ENCODE results near the gene SORBS1. TPM values are rescaled to one million over a fixed set of nuclear protein-coding genes. Genes with fewer than 3 reads are reported as not detected.

Gene SORBS1
- total and polyA plus RNA-seq, 3 donors from 2014 or later, result 34.4 to 46.6 (median 38.8) TPM

DNA sequence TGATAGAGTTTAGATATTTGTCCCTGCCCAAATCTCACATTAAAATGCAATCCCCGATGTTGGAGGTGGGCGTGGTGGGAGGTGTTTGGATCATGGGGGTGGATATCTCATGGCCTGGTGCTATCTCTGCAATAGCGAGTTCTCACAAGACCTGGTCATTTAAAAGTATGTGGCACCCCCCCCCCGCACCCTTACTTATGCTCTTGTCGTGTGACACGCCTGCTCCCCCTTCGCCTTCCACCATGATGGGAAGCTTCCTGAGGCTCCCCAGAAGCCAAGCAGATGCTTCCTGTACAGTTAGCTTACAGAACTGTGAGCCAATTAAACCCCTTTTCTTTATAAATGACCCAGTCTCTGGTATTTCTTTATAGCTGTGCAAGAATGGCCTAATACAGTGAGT is 118.8 kb downstream of the SORBS1 start:
- no peak for DNase-seq
- intact Hi-C loops (cut with DNase I; ENCODE audit: low total_unique reads), result loop anchor here (5.0 kb wide), 1 partner anchor 35 kb away; no protein-coding TSS in a partner anchor

DNA sequence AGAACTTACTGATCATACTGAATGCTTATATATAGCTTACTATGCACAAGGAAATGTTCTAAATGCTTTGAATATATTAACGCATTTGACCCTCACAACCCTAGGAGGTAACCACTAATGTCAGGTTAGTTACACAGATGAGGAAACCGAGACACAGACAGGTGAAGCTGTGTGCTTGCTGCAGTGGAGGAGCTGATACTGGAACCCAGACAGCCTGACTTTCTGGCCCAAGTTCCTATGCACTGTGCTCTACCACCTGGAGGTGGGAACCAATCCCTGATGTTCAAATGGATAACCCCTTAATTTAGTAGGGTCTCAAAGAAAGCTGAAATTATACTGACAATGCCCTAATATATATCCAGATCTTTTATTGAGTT is 119.6 kb downstream of the SORBS1 start:
- intact Hi-C loops (cut with DNase I; ENCODE audit: low total_unique reads), result loop anchor here (5.0 kb wide), 1 partner anchor 36 kb away; no protein-coding TSS in a partner anchor
- TF ChIP-seq POLR2A (IDR thresholded peaks at IDR 0.05), result no peak
- TF ChIP-seq, protein P1, sequence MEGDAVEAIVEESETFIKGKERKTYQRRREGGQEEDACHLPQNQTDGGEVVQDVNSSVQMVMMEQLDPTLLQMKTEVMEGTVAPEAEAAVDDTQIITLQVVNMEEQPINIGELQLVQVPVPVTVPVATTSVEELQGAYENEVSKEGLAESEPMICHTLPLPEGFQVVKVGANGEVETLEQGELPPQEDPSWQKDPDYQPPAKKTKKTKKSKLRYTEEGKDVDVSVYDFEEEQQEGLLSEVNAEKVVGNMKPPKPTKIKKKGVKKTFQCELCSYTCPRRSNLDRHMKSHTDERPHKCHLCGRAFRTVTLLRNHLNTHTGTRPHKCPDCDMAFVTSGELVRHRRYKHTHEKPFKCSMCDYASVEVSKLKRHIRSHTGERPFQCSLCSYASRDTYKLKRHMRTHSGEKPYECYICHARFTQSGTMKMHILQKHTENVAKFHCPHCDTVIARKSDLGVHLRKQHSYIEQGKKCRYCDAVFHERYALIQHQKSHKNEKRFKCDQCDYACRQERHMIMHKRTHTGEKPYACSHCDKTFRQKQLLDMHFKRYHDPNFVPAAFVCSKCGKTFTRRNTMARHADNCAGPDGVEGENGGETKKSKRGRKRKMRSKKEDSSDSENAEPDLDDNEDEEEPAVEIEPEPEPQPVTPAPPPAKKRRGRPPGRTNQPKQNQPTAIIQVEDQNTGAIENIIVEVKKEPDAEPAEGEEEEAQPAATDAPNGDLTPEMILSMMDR (IDR thresholded peaks at IDR 0.05), result no peak
- no peaks in the 10 kb centered on the region for H3K27me3 ChIP-seq
- H3K9me3 ChIP-seq, result no peaks in the 10 kb centered on the region
- H3K4me3 ChIP-seq, result no peak overlapping the region
- no peak overlapping the region for H3K27ac ChIP-seq
- no peak for DNase-seq
- no peaks in the 10 kb centered on the region for H3K36me3 ChIP-seq (ENCODE audit: low read depth, missing control alignments)
- H3K4me1 ChIP-seq, result peaks cover 16% of the 10 kb centered on the region
- 86 to 98% methylated on average over 2 of the region's 2 CpGs for WGBS, 2 donors

More for the DNA sequence above, 118.8 kb downstream of the SORBS1 start:
- Histone ChIP-seq H3K27me3 (no peaks in the 10 kb centered on the region), H3K9me3 (no peaks in the 10 kb centered on the region), H3K4me1 (peaks cover 22% of the 10 kb centered on the region), H3K4me3 (no peak overlapping the region), H3K36me3 (ENCODE audit: low read depth, missing control alignments) (no peaks in the 10 kb centered on the region), H3K27ac (no peak overlapping the region)
- TF ChIP-seq POLR2A (IDR thresholded peaks at IDR 0.05), result no peak
- TF ChIP-seq, protein P1 (IDR thresholded peaks at IDR 0.05), result no peak
- 95 to 100% methylated on average over 6 of the region's 7 CpGs for WGBS, 2 donors

DNA sequence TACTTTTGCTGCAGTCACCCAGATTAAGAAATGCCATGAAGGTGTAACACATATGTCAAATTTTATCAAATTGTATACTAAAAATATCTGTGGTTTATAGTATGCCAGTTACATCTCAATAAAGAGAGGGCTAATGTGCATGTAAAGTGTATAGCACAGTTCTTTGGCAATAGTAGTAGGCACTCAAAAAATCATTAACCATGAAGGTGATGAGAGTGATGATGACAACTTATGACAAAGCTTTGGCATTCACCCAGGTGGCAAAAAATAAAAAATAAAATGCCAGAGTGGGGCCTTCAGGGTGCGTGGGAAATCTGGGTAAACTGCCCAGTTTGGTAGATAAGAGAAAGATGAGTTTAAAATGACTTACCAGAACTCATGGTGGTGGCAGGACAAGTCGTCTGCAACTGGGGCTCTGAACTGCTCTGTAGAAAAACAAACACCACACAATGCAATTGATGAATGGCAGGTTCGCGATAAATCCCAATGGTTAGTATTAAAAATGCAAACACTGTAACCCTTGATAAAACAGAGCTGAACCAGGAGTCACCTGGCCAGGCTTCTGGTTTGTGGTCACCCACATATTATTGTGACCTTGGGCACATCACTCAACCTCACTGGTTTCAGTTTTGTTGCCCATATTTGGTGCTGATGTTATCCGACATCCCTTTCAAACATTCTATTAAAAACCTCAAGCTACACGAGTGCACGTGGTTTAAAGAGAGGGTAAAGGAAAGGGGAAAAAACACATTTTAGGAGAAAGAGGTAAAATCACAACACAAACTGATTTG is 120.2 kb downstream of the SORBS1 start:
- intact Hi-C loops (cut with DNase I; ENCODE audit: low total_unique reads), result loop anchor here (5.0 kb wide), 1 partner anchor 36 kb away; no protein-coding TSS in a partner anchor
- 76 to 78% methylated on average over 7 of the region's 7 CpGs for WGBS, 2 donors

DNA sequence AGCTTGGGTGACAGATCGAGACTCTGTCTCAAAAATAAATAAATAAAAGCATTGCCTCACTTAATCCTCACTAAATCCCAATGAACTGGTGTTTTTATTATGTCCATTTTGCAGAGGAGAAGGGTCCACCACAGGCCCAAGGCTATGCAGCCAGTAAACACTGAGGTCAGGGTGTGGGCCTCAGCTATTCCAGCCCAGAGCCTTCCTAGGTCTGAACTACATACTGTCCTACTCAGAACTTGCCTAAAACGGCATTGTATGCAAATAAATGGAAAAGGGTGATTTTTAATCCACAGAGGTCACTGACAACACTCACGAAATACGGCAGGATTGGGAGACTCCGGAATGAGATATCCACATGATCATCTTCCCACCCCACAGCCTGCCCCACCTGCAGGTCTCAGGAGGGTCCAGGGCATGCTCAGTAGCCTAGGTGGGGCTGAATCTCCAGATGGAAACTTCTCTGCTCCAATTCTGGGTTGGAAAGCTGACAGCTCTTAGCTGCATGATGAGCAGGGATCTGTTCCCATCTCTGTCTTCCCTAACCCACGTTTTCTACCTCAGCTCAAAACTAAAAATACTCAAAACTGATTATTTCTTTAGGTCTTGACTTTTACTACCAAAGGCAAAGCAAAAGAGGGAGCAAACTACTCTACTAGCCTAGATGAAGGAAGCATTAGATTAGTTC is 121.0 kb downstream of the SORBS1 start:
- Histone ChIP-seq H3K27ac (no peak overlapping the region), H3K4me1 (peaks cover 4% of the 10 kb centered on the region), H3K4me3 (no peak overlapping the region), H3K9me3 (no peaks in the 10 kb centered on the region), H3K27me3 (no peaks in the 10 kb centered on the region), H3K36me3 (ENCODE audit: low read depth, missing control alignments) (no peaks in the 10 kb centered on the region)
- TF ChIP-seq, protein P1 (IDR thresholded peaks at IDR 0.05), result no peak
- TF ChIP-seq POLR2A (IDR thresholded peaks at IDR 0.05), result no peak
- WGBS, 2 donors, result 70 to 84% methylated on average over 6 of the region's 6 CpGs
- intact Hi-C loops (cut with DNase I; ENCODE audit: low total_unique reads), result loop anchor here (5.0 kb wide), 1 partner anchor 37 kb away; no protein-coding TSS in a partner anchor
- DNase-seq, result no peak

More for the DNA sequence above, 120.2 kb downstream of the SORBS1 start:
- no peak overlapping the region for H3K27ac ChIP-seq
- no peaks in the 10 kb centered on the region for H3K36me3 ChIP-seq (ENCODE audit: low read depth, missing control alignments)
- no peak overlapping the region for H3K4me3 ChIP-seq
- H3K9me3 ChIP-seq, result no peaks in the 10 kb centered on the region
- no peaks in the 10 kb centered on the region for H3K27me3 ChIP-seq
- H3K4me1 ChIP-seq, result peaks cover 12% of the 10 kb centered on the region
- no peak for TF ChIP-seq POLR2A (IDR thresholded peaks at IDR 0.05)
- TF ChIP-seq, protein P1 (IDR thresholded peaks at IDR 0.05), result no peak
- DNase-seq, result no peak

Measured in testis (tissue), 3 donors.